BE2C (cell line): ENCODE results near the gene NPM1.
"Not testable (repeated sequence)": the region's sequence is repeated elsewhere in the genome, so short reads cannot be mapped to it uniquely, and the experiment has no call there.

Experiments used
- DNase-seq: peaks from one replicate; pipeline ENCODE4 v3.0.0-alpha.2; 2020
- H3K27me3 ChIP-seq: fragments of 250-450 bp; sonication (Bioruptor Pico); 2 replicates; pipeline ENCODE4 v1.5.1; 2020; ENCODE audit warnings: mild to moderate bottlenecking
- H3K36me3 ChIP-seq: fragments of 250-450 bp; sonication (Bioruptor Pico); 2 replicates; pipeline ENCODE4 v1.5.1; 2020; ENCODE audit warnings: mild to moderate bottlenecking
- H3K4me1 ChIP-seq: fragments of 250-450 bp; sonication (Bioruptor Pico); 2 replicates; pipeline ENCODE4 v1.5.1; 2020
- H3K4me3 ChIP-seq: 2 replicates; pipeline ENCODE4 v1.5.1; 2011; ENCODE audit warnings: low read depth, low read length
- H3K9me3 ChIP-seq: fragments of 250-450 bp; sonication (Bioruptor Pico); 2 replicates; pipeline ENCODE4 v1.5.1; 2020
- CTCF ChIP-seq: IDR thresholded peaks from 2 replicates; pipeline ENCODE4 v1.5.1; 2012; ENCODE audit warnings: mild to moderate bottlenecking, low read depth, low read length

Gene NPM1

DNA sequence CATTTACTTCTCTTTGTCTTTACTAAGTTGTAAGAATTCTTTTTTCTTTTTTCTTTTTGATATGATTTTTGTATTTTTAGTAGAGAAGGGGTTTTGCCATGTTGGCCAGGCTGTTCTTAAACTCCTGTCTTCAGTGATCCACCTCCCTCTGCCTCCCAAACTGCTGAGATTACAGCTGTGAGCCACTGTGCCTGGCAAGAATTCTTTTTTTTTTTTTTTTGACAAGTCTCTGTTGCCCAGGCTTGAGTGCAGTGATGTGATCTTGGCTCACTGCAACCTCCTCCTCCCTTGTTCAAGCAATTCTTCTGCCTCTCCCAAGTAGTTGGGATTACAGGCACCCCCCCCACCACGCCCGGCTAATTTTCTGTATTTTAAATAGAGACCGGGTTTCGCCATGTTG, 9.9 kb downstream of the NPM1 start:
- Histone ChIP-seq H3K36me3 (peaks cover 93% of the 10 kb centered on the region), H3K4me1 (peaks cover 55% of the 10 kb centered on the region), H3K9me3 (no peaks in the 10 kb centered on the region), H3K27me3 (no peaks in the 10 kb centered on the region), H3K4me3 (no peak overlapping the region)
- no peak for DNase-seq
- TF ChIP-seq CTCF, result no peak

GRCh38 chr5:171398660-171399059, 11.0 kb downstream of the NPM1 start:
- H3K4me3 ChIP-seq, DNase-seq, H3K27me3 ChIP-seq, H3K9me3 ChIP-seq: not testable (repeated sequence)
- Histone ChIP-seq H3K4me1 (peaks cover 55% of the 10 kb centered on the region), H3K36me3 (peaks cover 82% of the 10 kb centered on the region)

GRCh38 chr5:171400169-171400568, 12.5 kb downstream of the NPM1 start:
- peaks cover 74% of the 10 kb centered on the region for H3K36me3 ChIP-seq

DNA sequence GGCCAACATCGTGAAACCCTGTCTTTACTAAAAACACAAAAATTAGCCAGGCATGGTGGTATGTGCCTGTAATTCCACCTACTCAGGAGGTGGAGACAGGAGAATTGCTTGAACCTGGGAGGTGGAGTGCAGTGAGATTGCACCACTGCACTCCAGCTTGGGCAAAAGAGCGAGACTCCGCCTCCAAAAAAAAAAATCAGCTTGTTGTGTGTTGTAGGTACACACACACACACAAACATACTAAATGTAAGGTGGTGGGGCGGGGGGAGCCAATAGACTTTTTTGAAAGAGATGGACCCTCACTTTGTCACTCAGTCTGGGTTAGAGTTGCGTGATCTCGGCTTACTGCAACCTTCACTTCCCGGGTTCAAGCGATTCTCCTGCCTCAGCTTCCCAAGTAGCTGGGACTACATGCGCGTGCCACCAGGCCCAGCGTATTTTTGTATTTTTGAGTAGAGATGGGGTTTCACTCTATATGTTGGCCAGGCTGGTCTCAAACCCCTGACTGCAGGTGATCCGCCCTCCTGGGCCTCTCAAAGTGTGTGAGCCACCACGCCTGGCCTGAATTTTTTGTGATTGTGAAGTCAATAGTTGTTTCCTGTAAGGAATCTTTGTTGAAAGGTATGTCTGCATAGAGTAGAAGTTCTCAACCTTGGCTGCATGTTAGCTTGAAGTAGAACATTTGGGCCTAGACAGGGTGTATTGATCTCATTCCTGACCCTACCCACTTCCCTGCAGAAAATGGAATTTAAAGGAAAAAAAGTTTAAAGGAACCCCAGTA, 13.7 kb downstream of the NPM1 start:
- Histone ChIP-seq H3K4me3 (no peak overlapping the region), H3K4me1 (peaks cover 48% of the 10 kb centered on the region), H3K9me3 (no peaks in the 10 kb centered on the region), H3K27me3 (no peaks in the 10 kb centered on the region), H3K36me3 (peaks cover 74% of the 10 kb centered on the region)
- no peak for TF ChIP-seq CTCF
- no peak for DNase-seq

More at GRCh38 chr5:171400169-171400568, 12.5 kb downstream of the NPM1 start:
- H3K4me1 ChIP-seq, result peaks cover 49% of the 10 kb centered on the region
- H3K4me3 ChIP-seq, result no peak overlapping the region
- no peaks in the 10 kb centered on the region for H3K9me3 ChIP-seq
- no peak for DNase-seq
- H3K27me3 ChIP-seq, result no peaks in the 10 kb centered on the region
- TF ChIP-seq CTCF, result no peak

DNA sequence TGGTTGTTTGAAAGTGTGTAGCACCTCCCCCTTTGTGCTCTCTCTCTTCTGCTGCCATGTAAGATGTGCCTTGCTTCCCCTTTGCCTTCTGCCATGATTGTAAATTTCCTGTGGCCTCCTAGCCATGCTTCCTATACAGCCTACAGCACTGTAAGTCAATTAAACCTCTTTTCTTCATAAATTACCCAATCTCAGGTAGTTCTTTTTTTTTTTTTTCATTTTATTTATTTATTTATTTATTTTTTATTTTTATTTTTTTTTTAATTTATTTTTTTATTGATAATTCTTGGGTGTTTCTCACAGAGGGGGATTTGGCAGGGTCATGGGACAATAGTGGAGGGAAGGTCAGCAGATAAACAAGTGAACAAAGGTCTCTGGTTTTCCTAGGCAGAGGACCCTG, 15.1 kb downstream of the NPM1 start:
- H3K4me3 ChIP-seq, H3K9me3 ChIP-seq, DNase-seq, H3K27me3 ChIP-seq: not testable (repeated sequence)
- Histone ChIP-seq H3K36me3 (peaks cover 74% of the 10 kb centered on the region), H3K4me1 (peaks cover 39% of the 10 kb centered on the region)

DNA sequence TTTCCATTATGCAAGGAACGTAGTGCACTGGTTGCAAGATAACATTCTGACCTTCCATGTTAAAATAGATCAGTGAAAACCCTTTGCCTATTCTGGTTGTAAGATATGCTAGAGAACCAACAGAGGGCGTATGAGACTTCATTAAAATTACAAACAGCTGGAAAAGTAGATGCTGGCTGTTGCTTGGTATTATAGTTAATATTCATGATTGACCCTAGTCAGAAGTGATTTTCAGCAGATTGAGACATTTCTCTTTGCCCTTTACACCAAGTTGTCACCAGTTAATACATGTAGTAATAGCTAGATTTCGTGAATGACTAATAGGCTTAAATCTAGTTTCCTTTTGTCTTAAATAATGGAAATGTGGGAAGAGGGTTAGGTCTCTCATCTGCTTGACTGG, 18.0 kb downstream of the NPM1 start:
- peaks cover 74% of the 10 kb centered on the region for H3K36me3 ChIP-seq
- peaks cover 17% of the 10 kb centered on the region for H3K4me1 ChIP-seq
- TF ChIP-seq CTCF, result peak; percentile 54
- H3K9me3 ChIP-seq, result no peaks in the 10 kb centered on the region
- H3K4me3 ChIP-seq, result no peak overlapping the region
- DNase-seq, result no peak
- H3K27me3 ChIP-seq, result no peaks in the 10 kb centered on the region

DNA sequence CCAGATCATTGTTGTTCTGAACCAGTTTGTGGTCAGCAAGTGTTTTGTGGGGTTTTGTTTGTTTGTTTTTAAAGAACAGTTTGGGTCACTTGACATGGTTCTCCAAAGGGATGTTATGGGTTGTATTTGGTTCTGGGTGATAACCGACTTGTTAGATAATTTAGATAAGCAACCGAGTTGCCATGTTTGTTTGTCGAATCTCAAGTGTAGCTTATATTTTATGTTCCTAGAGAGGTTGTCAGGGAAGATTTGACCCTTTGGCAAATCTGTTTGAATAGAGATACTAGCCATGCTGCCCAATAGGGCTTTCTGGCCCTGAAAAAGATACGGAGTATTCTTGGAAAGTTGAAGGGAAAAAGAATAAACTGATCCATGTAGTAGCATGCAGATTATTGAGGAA, 19.6 kb downstream of the NPM1 start:
- peaks cover 5% of the 10 kb centered on the region; the same call in 1 of the 2 replicates for H3K4me1 ChIP-seq
- H3K36me3 ChIP-seq, result peaks cover 76% of the 10 kb centered on the region
- no peak overlapping the region for H3K4me3 ChIP-seq

More for the DNA sequence above, 19.6 kb downstream of the NPM1 start:
- no peaks in the 10 kb centered on the region for H3K9me3 ChIP-seq
- no peaks in the 10 kb centered on the region for H3K27me3 ChIP-seq
- TF ChIP-seq CTCF, result no peak
- no peak for DNase-seq
